ENCODE results near the gene SUMO2. TPM values are rescaled to one million over a fixed set of nuclear protein-coding genes. Genes with fewer than 3 reads are reported as not detected.
A peak's percentile ranks its signal among the peaks of the same experiment; 100 is the strongest.

SUMO2 gene
- total and polyA plus RNA-seq, 9 of the 15 experiments (the other 6 are each of a cell fraction or from before 2014, with no cell fraction given): 157 to 733 (median 419) TPM

GRCh38 chr17:75191584-75191983, 8.8 kb upstream of the SUMO2 start (continued):
- TF ChIP-seq, protein P1, sequence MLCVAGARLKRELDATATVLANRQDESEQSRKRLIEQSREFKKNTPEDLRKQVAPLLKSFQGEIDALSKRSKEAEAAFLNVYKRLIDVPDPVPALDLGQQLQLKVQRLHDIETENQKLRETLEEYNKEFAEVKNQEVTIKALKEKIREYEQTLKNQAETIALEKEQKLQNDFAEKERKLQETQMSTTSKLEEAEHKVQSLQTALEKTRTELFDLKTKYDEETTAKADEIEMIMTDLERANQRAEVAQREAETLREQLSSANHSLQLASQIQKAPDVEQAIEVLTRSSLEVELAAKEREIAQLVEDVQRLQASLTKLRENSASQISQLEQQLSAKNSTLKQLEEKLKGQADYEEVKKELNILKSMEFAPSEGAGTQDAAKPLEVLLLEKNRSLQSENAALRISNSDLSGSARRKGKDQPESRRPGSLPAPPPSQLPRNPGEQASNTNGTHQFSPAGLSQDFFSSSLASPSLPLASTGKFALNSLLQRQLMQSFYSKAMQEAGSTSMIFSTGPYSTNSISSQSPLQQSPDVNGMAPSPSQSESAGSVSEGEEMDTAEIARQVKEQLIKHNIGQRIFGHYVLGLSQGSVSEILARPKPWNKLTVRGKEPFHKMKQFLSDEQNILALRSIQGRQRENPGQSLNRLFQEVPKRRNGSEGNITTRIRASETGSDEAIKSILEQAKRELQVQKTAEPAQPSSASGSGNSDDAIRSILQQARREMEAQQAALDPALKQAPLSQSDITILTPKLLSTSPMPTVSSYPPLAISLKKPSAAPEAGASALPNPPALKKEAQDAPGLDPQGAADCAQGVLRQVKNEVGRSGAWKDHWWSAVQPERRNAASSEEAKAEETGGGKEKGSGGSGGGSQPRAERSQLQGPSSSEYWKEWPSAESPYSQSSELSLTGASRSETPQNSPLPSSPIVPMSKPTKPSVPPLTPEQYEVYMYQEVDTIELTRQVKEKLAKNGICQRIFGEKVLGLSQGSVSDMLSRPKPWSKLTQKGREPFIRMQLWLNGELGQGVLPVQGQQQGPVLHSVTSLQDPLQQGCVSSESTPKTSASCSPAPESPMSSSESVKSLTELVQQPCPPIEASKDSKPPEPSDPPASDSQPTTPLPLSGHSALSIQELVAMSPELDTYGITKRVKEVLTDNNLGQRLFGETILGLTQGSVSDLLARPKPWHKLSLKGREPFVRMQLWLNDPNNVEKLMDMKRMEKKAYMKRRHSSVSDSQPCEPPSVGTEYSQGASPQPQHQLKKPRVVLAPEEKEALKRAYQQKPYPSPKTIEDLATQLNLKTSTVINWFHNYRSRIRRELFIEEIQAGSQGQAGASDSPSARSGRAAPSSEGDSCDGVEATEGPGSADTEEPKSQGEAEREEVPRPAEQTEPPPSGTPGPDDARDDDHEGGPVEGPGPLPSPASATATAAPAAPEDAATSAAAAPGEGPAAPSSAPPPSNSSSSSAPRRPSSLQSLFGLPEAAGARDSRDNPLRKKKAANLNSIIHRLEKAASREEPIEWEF (CRISPR knock-in tag; IDR thresholded peaks at IDR 0.05): no peak
- TF ChIP-seq FOXO4 (CRISPR knock-in tag; IDR thresholded peaks at IDR 0.05) (no peak), SMAD3 (CRISPR knock-in tag; conservative IDR thresholded peaks at IDR 0.05) (no peak), ZNF584 (CRISPR knock-in tag; IDR thresholded peaks at IDR 0.05; ENCODE audit: low read depth) (no peak), ZFP1 (CRISPR knock-in tag; IDR thresholded peaks at IDR 0.05) (no peak), FOSL1 (tag; conservative IDR thresholded peaks at IDR 0.05) (0 out of 2 replicates have a peak, but pooled peaks have one; percentile 35), FOXA3 (CRISPR knock-in tag; conservative IDR thresholded peaks at IDR 0.05 in 1 of 2, IDR thresholded peaks at IDR 0.05 in 1 of 2) (no peak), CREB1 (IDR thresholded peaks at IDR 0.05) (no peak), CREB1 (CRISPR knock-in tag; IDR thresholded peaks at IDR 0.05) (no peak), ZNF174 (CRISPR knock-in tag; IDR thresholded peaks at IDR 0.05) (no peak), ATF1 (CRISPR knock-in tag; IDR thresholded peaks at IDR 0.05) (no peak), ATF1 (tag; IDR thresholded peaks at IDR 0.05) (peak; percentile 75), CEBPG (CRISPR knock-in tag; IDR thresholded peaks at IDR 0.05) (peak; percentile 54; the same call in 1 of the 2 replicates), CEBPG (tag; conservative IDR thresholded peaks at IDR 0.05 in 1 of 2, IDR thresholded peaks at IDR 0.05 in 1 of 2) (peak in 1 of 2 experiments; percentile 86; a peak in 2 of 4 replicates)
- TF ChIP-seq, protein P2, sequence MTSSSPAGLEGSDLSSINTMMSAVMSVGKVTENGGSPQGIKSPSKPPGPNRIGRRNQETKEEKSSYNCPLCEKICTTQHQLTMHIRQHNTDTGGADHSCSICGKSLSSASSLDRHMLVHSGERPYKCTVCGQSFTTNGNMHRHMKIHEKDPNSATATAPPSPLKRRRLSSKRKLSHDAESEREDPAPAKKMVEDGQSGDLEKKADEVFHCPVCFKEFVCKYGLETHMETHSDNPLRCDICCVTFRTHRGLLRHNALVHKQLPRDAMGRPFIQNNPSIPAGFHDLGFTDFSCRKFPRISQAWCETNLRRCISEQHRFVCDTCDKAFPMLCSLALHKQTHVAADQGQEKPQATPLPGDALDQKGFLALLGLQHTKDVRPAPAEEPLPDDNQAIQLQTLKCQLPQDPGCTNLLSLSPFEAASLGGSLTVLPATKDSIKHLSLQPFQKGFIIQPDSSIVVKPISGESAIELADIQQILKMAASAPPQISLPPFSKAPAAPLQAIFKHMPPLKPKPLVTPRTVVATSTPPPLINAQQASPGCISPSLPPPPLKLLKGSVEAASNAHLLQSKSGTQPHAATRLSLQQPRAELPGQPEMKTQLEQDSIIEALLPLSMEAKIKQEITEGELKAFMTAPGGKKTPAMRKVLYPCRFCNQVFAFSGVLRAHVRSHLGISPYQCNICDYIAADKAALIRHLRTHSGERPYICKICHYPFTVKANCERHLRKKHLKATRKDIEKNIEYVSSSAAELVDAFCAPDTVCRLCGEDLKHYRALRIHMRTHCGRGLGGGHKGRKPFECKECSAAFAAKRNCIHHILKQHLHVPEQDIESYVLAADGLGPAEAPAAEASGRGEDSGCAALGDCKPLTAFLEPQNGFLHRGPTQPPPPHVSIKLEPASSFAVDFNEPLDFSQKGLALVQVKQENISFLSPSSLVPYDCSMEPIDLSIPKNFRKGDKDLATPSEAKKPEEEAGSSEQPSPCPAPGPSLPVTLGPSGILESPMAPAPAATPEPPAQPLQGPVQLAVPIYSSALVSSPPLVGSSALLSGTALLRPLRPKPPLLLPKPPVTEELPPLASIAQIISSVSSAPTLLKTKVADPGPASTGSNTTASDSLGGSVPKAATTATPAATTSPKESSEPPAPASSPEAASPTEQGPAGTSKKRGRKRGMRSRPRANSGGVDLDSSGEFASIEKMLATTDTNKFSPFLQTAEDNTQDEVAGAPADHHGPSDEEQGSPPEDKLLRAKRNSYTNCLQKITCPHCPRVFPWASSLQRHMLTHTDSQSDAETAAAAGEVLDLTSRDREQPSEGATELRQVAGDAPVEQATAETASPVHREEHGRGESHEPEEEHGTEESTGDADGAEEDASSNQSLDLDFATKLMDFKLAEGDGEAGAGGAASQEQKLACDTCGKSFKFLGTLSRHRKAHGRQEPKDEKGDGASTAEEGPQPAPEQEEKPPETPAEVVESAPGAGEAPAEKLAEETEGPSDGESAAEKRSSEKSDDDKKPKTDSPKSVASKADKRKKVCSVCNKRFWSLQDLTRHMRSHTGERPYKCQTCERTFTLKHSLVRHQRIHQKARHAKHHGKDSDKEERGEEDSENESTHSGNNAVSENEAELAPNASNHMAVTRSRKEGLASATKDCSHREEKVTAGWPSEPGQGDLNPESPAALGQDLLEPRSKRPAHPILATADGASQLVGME (CRISPR knock-in tag; IDR thresholded peaks at IDR 0.05): no peak

All from K562 (cell line).